Thyroid gland (tissue), 4 donors: ENCODE measurements around the gene EEA1.

Source experiments
- CTCF ChIP-seq, 6 experiments: fragments of 200-600 bp in 3 of 6; fragments of 450-650 bp in 3 of 6; sonication (generic) in 3 of 6; IDR thresholded peaks; one replicate each; pipeline ENCODE4 v1.5.1; 2016 to 2019; ENCODE audit warnings: antibody characterized with exemption in 6 of 6, mild to moderate bottlenecking in 2 of 6, inconsistent platforms in 1 of 6, moderate library complexity in 1 of 6
- POLR2A ChIP-seq, 2 donors: fragments of 450-650 bp; IDR thresholded peaks; one replicate each; pipeline ENCODE4 v1.6.1; 2017; ENCODE audit warnings: antibody characterized with exemption in 2 of 2, mild to moderate bottlenecking in 2 of 2, moderate library complexity in 1 of 2

GRCh38 chr12:92978607-92979006 is 49.5 kb upstream of the EEA1 start:
- TF ChIP-seq CTCF (IDR thresholded peaks at IDR 0.05) (no peak), POLR2A (IDR thresholded peaks at IDR 0.05) (no peak)
